ENCODE results near the gene STX17. TPM values are rescaled to one million over a fixed set of nuclear protein-coding genes. Genes with fewer than 3 reads are reported as not detected.

Gene STX17
- total and polyA plus RNA-seq, 10 of the 15 experiments (the other 5 are each of a cell fraction or from before 2014, with no cell fraction given): 11.5 to 29.3 (median 20.0) TPM

GRCh38 chr9:99953861-99954507 is 47.5 kb downstream of the STX17 start (continued):
- peak; percentile 75 for TF ChIP-seq CUX1 (IDR thresholded peaks at IDR 0.05; ENCODE audit: insufficient replicate concordance, low read depth, low read length)
- TF ChIP-seq E4F1 (IDR thresholded peaks at IDR 0.05; ENCODE audit: borderline replicate concordance, partially characterized antibody): no peak
- no peak for TF ChIP-seq SIX5 (IDR thresholded peaks at IDR 0.05; ENCODE audit: low read depth, low read length, severe bottlenecking)
- no peak for TF ChIP-seq RCOR1 (conservative IDR thresholded peaks at IDR 0.05; ENCODE audit: low read depth, low read length)
- TF ChIP-seq NR2C2 (IDR thresholded peaks at IDR 0.05; ENCODE audit: borderline replicate concordance, control insufficient read depth, insufficient read length, low read depth): no peak
- no peak for TF ChIP-seq WRNIP1 (IDR thresholded peaks at IDR 0.05; ENCODE audit: borderline replicate concordance, low read depth, low read length)
- no peak for TF ChIP-seq E2F4 (IDR thresholded peaks at IDR 0.05; ENCODE audit: low read depth, low read length)
- TF ChIP-seq JUNB (IDR thresholded peaks at IDR 0.05): peak; percentile 97
- no peak for TF ChIP-seq HDGF (IDR thresholded peaks at IDR 0.05)
- no peak for TF ChIP-seq MXI1 (IDR thresholded peaks at IDR 0.05; ENCODE audit: low read depth, low read length)
- TF ChIP-seq BHLHE40 (IDR thresholded peaks at IDR 0.05; ENCODE audit: borderline replicate concordance in 1 of 2, low read depth in 2 of 2, low read length in 1 of 2): no peak
- TF ChIP-seq SMAD5 (IDR thresholded peaks at IDR 0.05; ENCODE audit: low read depth): no peak
- TF ChIP-seq HCFC1 (IDR thresholded peaks at IDR 0.05; ENCODE audit: low read length): no peak
- peak; percentile 52 for TF ChIP-seq ATF2 (IDR thresholded peaks at IDR 0.05; ENCODE audit: low read length)
- peak; percentile 75; the same call in 1 of the 2 replicates for TF ChIP-seq BCL11A (IDR thresholded peaks at IDR 0.05; ENCODE audit: low read depth, low read length)
- TF ChIP-seq MTA2 (IDR thresholded peaks at IDR 0.05; ENCODE audit: low read depth): peak; percentile 84
- no peak for TF ChIP-seq STAT1 (conservative IDR thresholded peaks at IDR 0.05)
- TF ChIP-seq RUNX3 (IDR thresholded peaks at IDR 0.05; ENCODE audit: low read length): peak; percentile 52; the same call in 1 of the 2 replicates
